Glutamatergic neuron (in vitro differentiated cells): ENCODE measurements around the gene SRGAP3. TPM values are rescaled to one million over a fixed set of nuclear protein-coding genes. Genes with fewer than 3 reads are reported as not detected.

Experiments
- DNase-seq: peaks from one replicate; pipeline ENCODE4 v3.0.0; 2022
- H3K27ac Mint-ChIP-seq: one replicate; pipeline ENCODE4 v1.8.0; 2020; ENCODE audit warnings: mild to moderate bottlenecking, mixed read lengths, inconsistent platforms; ENCODE audit not compliant: unreplicated experiment
- H3K27me3 Mint-ChIP-seq: one replicate; pipeline ENCODE4 v1.8.0; 2020; ENCODE audit warnings: mild to moderate bottlenecking, moderate library complexity, mixed read lengths, inconsistent platforms; ENCODE audit not compliant: unreplicated experiment
- H3K36me3 Mint-ChIP-seq: one replicate; pipeline ENCODE4 v1.8.0; 2020; ENCODE audit warnings: mild to moderate bottlenecking, mixed read lengths, inconsistent platforms; ENCODE audit not compliant: unreplicated experiment
- H3K4me1 Mint-ChIP-seq: one replicate; pipeline ENCODE4 v1.8.0; 2020; ENCODE audit warnings: mild to moderate bottlenecking, low read depth, mixed read lengths, inconsistent platforms; ENCODE audit not compliant: unreplicated experiment
- H3K4me3 Mint-ChIP-seq: one replicate; pipeline ENCODE4 v1.8.0; 2020; ENCODE audit warnings: mild to moderate bottlenecking, mixed read lengths, inconsistent platforms; ENCODE audit not compliant: unreplicated experiment
- H3K9me3 Mint-ChIP-seq: one replicate; pipeline ENCODE4 v1.8.0; 2020; ENCODE audit warnings: mild to moderate bottlenecking, moderate library complexity, mixed read lengths, inconsistent platforms; ENCODE audit not compliant: unreplicated experiment
- CTCF ChIP-seq: fragments of 200-600 bp; sonication (generic); IDR thresholded peaks from one replicate; pipeline ENCODE4 v1.5.0; 2021; ENCODE audit not compliant: partially characterized antibody, unreplicated experiment
- total RNA-seq: library from RNA; stranded (reverse); fragmentation: NEBNext Ultra II Directional; extraction: Animal tissue kit (Norgen Biotek cat#: 25700); gene quantifications from one replicate; pipeline ENCODE4 v1.2.1, GENCODE V29; 2021; ENCODE audit not compliant: unreplicated experiment

The SRGAP3 gene
- total RNA-seq, 1 donor from 2014 or later, result 197 TPM

DNA sequence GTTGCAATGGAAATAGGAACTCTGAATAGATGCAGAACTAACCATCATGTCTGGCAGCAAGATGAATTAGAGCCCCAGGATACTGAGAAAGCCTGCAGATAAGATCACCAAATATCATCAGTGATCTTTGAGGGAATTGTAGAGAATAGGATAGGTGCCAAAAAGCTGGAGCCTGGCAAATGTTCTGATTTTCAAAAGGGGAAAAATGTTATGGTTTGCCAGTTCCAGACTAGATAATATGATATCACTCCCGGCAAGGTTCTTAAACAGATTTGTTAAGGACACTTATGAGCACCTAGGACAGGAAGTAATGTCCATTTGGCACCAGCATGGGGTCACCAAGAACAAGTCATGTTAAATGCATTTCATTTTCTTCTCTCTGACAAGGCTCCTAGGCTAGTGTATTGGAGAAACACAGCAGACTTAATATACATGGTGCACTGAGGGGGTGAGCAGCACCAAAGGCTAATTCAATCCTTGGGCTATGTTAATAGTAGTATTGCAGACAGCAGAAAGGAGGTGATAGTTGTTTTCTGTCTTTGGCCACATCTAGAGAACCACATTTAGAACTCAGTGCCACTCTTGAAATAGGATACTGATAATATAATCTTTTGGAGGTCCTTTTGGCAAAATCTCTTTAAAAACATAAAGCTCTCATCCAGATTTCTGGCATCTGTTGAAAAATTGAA is 4.8 kb downstream of the SRGAP3 start:
- H3K4me1 Mint-ChIP-seq, result peaks cover 43% of the 10 kb centered on the region
- H3K36me3 Mint-ChIP-seq, result peaks cover 4% of the 10 kb centered on the region
- TF ChIP-seq CTCF, result no peak
- peaks cover 4% of the 10 kb centered on the region for H3K9me3 Mint-ChIP-seq
- peaks cover 8% of the 10 kb centered on the region for H3K27me3 Mint-ChIP-seq
- H3K4me3 Mint-ChIP-seq, result peak overlapping the region; percentile 99
- no peak for DNase-seq
- H3K27ac Mint-ChIP-seq, result no peak overlapping the region

GRCh38 chr3:9241956-9242355 is 7.5 kb downstream of the SRGAP3 start:
- Mint-ChIP-seq H3K9me3 (peaks cover 9% of the 10 kb centered on the region), H3K27me3 (peaks cover 8% of the 10 kb centered on the region), H3K4me1 (peaks cover 64% of the 10 kb centered on the region), H3K27ac (no peak overlapping the region), H3K4me3 (no peak overlapping the region), H3K36me3 (peaks cover 4% of the 10 kb centered on the region)
- no peak for DNase-seq
- TF ChIP-seq CTCF, result no peak

DNA sequence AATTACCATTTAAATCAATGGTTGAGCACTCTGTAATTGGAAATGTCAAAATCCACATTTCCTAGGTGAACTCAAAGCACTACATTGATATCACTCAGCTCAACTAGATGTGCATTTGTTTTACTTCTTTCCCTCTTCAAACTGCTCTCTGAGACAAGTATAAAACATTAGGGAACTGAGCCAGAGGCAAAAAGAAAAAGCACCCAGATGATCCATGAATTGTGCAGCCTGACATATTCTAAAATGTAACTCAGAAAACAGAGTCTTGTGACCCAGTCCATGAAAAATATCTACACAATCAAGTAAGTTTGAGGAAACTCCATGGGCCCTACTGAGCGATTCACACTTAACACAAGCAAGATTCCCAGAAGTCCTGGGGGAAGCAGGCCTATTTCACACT is 9.8 kb downstream of the SRGAP3 start:
- Mint-ChIP-seq H3K36me3 (peaks cover 17% of the 10 kb centered on the region), H3K27ac (peak overlapping the region; percentile 36), H3K4me3 (peak overlapping the region; percentile 72), H3K9me3 (peaks cover 11% of the 10 kb centered on the region), H3K27me3 (peaks cover 8% of the 10 kb centered on the region), H3K4me1 (peaks cover 54% of the 10 kb centered on the region)
- no peak for DNase-seq
- no peak for TF ChIP-seq CTCF

DNA sequence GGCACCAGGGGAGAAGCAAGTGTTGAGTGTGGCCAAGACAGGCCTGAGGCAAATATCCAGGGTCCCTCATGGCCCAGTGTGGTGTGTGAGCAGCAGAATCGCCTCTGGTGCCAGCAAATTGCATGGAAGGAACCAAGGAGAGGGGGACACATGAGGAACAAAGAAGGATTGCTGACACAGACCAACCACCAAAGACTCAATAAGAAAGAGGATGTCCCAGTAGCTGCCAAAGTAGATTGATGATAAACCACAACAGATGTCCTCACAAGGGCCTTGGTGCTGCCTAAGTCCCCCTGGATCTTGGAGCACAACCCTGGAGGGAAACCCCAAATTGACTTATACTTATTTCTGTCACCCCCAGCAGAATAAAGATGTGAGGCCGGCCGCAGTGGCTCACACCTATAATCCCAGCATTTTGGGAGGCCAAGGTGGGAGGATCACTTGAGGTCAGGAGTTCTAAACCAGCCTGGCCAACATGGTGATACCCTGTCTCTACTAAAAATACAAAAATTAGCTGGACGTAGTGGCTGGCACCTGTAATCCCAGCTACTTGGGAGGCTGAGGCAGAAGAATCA is 10.6 kb downstream of the SRGAP3 start:
- Mint-ChIP-seq H3K4me3 (peak overlapping the region; percentile 72), H3K27me3 (peaks cover 5% of the 10 kb centered on the region), H3K9me3 (peaks cover 8% of the 10 kb centered on the region), H3K4me1 (peaks cover 47% of the 10 kb centered on the region), H3K27ac (peak overlapping the region; percentile 36), H3K36me3 (peaks cover 17% of the 10 kb centered on the region)
- DNase-seq, result no peak
- TF ChIP-seq CTCF, result no peak

- peak overlapping the region; percentile 72 for H3K4me3 Mint-ChIP-seq
- peaks cover 5% of the 10 kb centered on the region for H3K27me3 Mint-ChIP-seq
- H3K9me3 Mint-ChIP-seq, result peaks cover 8% of the 10 kb centered on the region
- DNase-seq, result no peak
- H3K27ac Mint-ChIP-seq, result peak overlapping the region; percentile 36
- H3K4me1 Mint-ChIP-seq, result peaks cover 48% of the 10 kb centered on the region
- TF ChIP-seq CTCF, result no peak
- peaks cover 17% of the 10 kb centered on the region for H3K36me3 Mint-ChIP-seq
Measured at GRCh38 chr3:9238276-9238675, 11.2 kb downstream of the SRGAP3 start.
